ENCODE data around the gene VPS33A.

VPS33A gene

GRCh38 chr12:122182887-122183587, 83.3 kb downstream of the VPS33A start, which contains the start of gene LRRC43:
TSS of gene LRRC43 (plus strand) at chr12:122183123. CDS start at chr12:122183145, 22 bp downstream.
- DNase-seq (ENCODE audit: low read depth in 2 of 2): no peak

All from stimulated activated CD8-positive, alpha-beta memory T cell treated with anti-CD3 and anti-CD28 coated beads, Interleukin-2, amount 100 ng/mL, for 48 hours (primary cell).